Loucy (cell line): Measurements from ENCODE around the gene PTPRC.

Experiments
- H2AFZ ChIP-seq: fragments of 200-600 bp; sonication (generic); 2 replicates; pipeline ENCODE4 v1.6.0; 2016; ENCODE audit warnings: antibody characterized with exemption, mild to moderate bottlenecking, low read length, moderate library complexity
- H3F3A ChIP-seq: fragments of 200-600 bp; 2 replicates; pipeline ENCODE4 v1.6.0; 2016; ENCODE audit warnings: antibody characterized with exemption, low read depth, mild to moderate bottlenecking
- H3K27me3 ChIP-seq: fragments of 200-600 bp; sonication (generic); 2 replicates; pipeline ENCODE4 v1.6.1; 2014; ENCODE audit warnings: low read length, mild to moderate bottlenecking; ENCODE audit not compliant: insufficient read depth, poor library complexity, severe bottlenecking
- H3K36me3 ChIP-seq: fragments of 200-600 bp; sonication (generic); 2 replicates; pipeline ENCODE4 v1.6.1; 2016; ENCODE audit warnings: low read length; ENCODE audit not compliant: insufficient read depth
- H3K4me1 ChIP-seq: fragments of 200-600 bp; sonication (generic); 2 replicates; pipeline ENCODE4 v1.5.1; 2014; ENCODE audit warnings: low read length, mild to moderate bottlenecking; ENCODE audit not compliant: insufficient read depth, poor library complexity, severe bottlenecking
- H3K4me2 ChIP-seq: fragments of 200-600 bp; sonication (generic); 2 replicates; pipeline ENCODE4 v1.6.0; 2014; ENCODE audit warnings: antibody characterized with exemption, low read length, low read depth, mild to moderate bottlenecking; ENCODE audit not compliant: poor library complexity, severe bottlenecking
- H3K4me3 ChIP-seq: fragments of 200-600 bp; sonication (generic); 2 replicates; pipeline ENCODE4 v1.5.1; 2014; ENCODE audit warnings: low read length, mild to moderate bottlenecking, mixed read lengths; ENCODE audit not compliant: poor library complexity, severe bottlenecking
- H3K79me2 ChIP-seq: fragments of 200-600 bp; sonication (generic); 2 replicates; pipeline ENCODE4 v1.6.1; 2014; ENCODE audit warnings: low read length; ENCODE audit not compliant: insufficient read depth
- H3K9ac ChIP-seq: fragments of 200-600 bp; sonication (generic); 2 replicates; pipeline ENCODE4 v1.6.0; 2014; ENCODE audit warnings: mild to moderate bottlenecking, low read depth, low read length, moderate library complexity; ENCODE audit not compliant: poor library complexity, severe bottlenecking
- H3K9me2 ChIP-seq: fragments of 200-600 bp; sonication (generic); replicated peaks from 2 replicates; pipeline ENCODE4 v1.6.1; 2016; ENCODE audit warnings: low read depth, low read length, mixed read lengths
- H3K9me3 ChIP-seq: fragments of 200-600 bp; sonication (generic); 2 replicates; pipeline ENCODE4 v1.6.1; 2014; ENCODE audit warnings: mild to moderate bottlenecking, antibody characterized with exemption, low read length, low read depth; ENCODE audit not compliant: insufficient read depth
- H4K20me1 ChIP-seq: fragments of 200-600 bp; sonication (generic); 2 replicates; pipeline ENCODE4 v1.6.0; 2014; ENCODE audit warnings: antibody characterized with exemption, low read length, mild to moderate bottlenecking; ENCODE audit not compliant: insufficient read depth, poor library complexity, severe bottlenecking
- EZH2phosphoT487 ChIP-seq: fragments of 200-600 bp; IDR thresholded peaks from 2 replicates; pipeline ENCODE4 v1.6.1; 2018; ENCODE audit warnings: antibody characterized with exemption, mild to moderate bottlenecking, moderate library complexity, borderline replicate concordance
- TF ChIP-seq, protein P1 (sequence below): fragments of 200-600 bp; sonication (generic); conservative IDR thresholded peaks from 2 replicates; pipeline ENCODE4 v1.5.1; 2014; ENCODE audit warnings: mild to moderate bottlenecking, antibody characterized with exemption, low read length

The PTPRC gene

DNA sequence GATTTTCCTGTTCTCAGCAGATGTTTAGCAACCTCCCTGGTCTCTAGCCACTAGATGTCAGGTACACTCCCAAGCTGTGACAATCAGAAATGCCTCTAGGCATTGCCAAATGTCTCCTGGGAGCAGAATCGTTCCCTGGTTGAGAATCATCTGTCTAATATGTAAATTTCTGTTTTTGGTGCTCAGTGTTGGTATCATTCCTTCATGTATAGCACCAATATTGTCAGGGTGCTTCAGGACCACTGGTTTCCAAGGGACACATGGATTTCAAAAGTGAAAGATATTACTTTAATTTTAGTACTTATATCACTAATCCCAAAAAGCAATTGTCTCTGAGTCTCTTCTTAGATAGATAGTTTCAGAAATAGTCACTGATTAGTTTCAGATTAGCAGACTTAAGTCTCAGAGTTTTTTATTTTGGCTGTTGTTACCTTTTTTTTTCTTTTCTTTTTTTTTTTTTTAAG lies 160.1 kb downstream of the PTPRC start:
- Histone ChIP-seq H3K36me3 (no peaks in the 10 kb centered on the region), H3K9me2 (no peaks in the 10 kb centered on the region), H3K4me3 (peak overlapping the region; percentile 30), H3K79me2 (no peaks in the 10 kb centered on the region), H3K9me3 (peaks cover 11% of the 10 kb centered on the region; the same call in 1 of the 2 replicates), H3F3A (no peaks in the 10 kb centered on the region), H3K9ac (no peak overlapping the region), H4K20me1 (no peaks in the 10 kb centered on the region), H3K4me1 (peaks cover 6% of the 10 kb centered on the region), H3K27me3 (no peaks in the 10 kb centered on the region), H3K4me2 (peak overlapping the region; percentile 59), H2AFZ (no peak overlapping the region)
- no peak for TF ChIP-seq EZH2phosphoT487
- TF ChIP-seq, protein P1, sequence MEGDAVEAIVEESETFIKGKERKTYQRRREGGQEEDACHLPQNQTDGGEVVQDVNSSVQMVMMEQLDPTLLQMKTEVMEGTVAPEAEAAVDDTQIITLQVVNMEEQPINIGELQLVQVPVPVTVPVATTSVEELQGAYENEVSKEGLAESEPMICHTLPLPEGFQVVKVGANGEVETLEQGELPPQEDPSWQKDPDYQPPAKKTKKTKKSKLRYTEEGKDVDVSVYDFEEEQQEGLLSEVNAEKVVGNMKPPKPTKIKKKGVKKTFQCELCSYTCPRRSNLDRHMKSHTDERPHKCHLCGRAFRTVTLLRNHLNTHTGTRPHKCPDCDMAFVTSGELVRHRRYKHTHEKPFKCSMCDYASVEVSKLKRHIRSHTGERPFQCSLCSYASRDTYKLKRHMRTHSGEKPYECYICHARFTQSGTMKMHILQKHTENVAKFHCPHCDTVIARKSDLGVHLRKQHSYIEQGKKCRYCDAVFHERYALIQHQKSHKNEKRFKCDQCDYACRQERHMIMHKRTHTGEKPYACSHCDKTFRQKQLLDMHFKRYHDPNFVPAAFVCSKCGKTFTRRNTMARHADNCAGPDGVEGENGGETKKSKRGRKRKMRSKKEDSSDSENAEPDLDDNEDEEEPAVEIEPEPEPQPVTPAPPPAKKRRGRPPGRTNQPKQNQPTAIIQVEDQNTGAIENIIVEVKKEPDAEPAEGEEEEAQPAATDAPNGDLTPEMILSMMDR = 0 out of 2 replicates have a peak, but pooled peaks have one; percentile 24

DNA sequence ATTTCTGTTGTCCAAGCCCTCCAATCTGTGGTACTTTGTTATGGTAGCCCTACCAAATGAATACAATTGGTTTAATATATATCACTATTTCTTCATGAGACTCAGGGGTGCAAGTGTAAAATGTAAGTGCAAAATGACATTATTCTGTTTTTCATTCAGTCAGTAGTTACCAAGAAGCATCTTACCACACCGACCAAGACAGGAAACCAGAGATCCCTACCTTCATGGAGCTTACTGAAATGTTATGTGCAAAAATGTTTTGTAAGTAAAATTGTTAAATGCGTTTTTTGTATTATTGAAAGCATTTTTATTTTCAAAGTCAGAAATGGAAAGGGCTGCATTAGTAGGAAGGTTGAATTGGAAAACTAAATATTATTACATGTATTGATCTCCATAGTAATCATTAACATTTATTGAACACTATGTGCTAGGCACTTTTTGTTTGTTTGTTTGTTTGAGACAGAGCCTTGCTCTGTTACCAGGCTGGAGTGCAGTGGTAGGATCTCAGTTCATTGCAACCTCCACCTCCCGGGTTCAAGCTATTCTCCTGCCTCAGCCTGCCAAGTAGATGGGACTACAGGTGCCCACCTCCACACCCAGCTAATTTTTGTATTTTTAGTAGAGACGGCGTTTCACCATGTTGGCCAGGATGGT lies 166.8 kb downstream of the PTPRC start:
- H3K4me3 ChIP-seq = no peak overlapping the region
- H2AFZ ChIP-seq = no peak overlapping the region
- H3K4me1 ChIP-seq = peaks cover 36% of the 10 kb centered on the region
- no peaks in the 10 kb centered on the region for H3K9me2 ChIP-seq
- H3K9me3 ChIP-seq = no peaks in the 10 kb centered on the region
- H3K27me3 ChIP-seq = no peaks in the 10 kb centered on the region
- H3K79me2 ChIP-seq = no peaks in the 10 kb centered on the region
- TF ChIP-seq, protein P1 = no peak
- no peak for TF ChIP-seq EZH2phosphoT487
- H3F3A ChIP-seq = no peaks in the 10 kb centered on the region
- no peak overlapping the region for H3K9ac ChIP-seq
- H4K20me1 ChIP-seq = no peaks in the 10 kb centered on the region
- H3K4me2 ChIP-seq = no peak overlapping the region
- H3K36me3 ChIP-seq = no peaks in the 10 kb centered on the region

DNA sequence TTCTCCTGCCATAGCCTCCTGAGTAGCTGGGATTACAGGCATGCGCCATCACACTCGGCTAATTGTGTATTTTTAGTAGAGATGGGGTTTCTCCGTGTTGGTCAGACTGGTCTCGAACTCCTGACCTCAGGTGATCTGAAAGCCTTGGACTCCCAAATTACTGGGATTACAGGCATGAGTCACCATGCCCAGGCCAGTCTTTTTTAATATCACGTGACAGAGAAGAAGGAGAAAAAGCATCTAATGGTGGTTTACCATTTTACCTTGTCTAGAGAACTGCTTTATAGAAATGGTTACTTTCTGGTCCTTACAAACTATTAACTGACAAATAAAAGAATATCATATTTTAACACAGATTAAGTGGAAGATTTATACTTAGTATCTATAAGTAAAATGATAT lies 168.0 kb downstream of the PTPRC start:
- Histone ChIP-seq H3K4me3 (no peak overlapping the region), H3K4me1 (peaks cover 47% of the 10 kb centered on the region), H3K9me2 (no peaks in the 10 kb centered on the region), H3K9me3 (peaks cover 2% of the 10 kb centered on the region; the same call in 1 of the 2 replicates), H3K9ac (no peak overlapping the region), H3K36me3 (no peaks in the 10 kb centered on the region), H4K20me1 (no peaks in the 10 kb centered on the region), H3K79me2 (no peaks in the 10 kb centered on the region), H3K4me2 (no peak overlapping the region), H3F3A (no peaks in the 10 kb centered on the region), H2AFZ (no peak overlapping the region), H3K27me3 (no peaks in the 10 kb centered on the region)
- no peak for TF ChIP-seq EZH2phosphoT487
- TF ChIP-seq, protein P1 = no peak
